IPS-15b (cell line): ENCODE data around the gene SKOR2.
"Not testable (repeated sequence)": the region's sequence is repeated elsewhere in the genome, so short reads cannot be mapped to it uniquely, and the experiment has no call there.

Experiments used
- H3K27me3 ChIP-seq: one replicate; pipeline ENCODE4 v1.6.1; 2013; ENCODE audit warnings: low read length; ENCODE audit not compliant: control insufficient read depth, insufficient read depth
- H3K36me3 ChIP-seq: one replicate; pipeline ENCODE4 v1.6.1; 2013; ENCODE audit warnings: low read length; ENCODE audit not compliant: control insufficient read depth, insufficient read depth
- H3K4me1 ChIP-seq: one replicate; pipeline ENCODE4 v1.6.1; 2013; ENCODE audit warnings: mild to moderate bottlenecking, low read length; ENCODE audit not compliant: control insufficient read depth, insufficient read depth
- H3K4me3 ChIP-seq: one replicate; pipeline ENCODE4 v1.5.1; 2013; ENCODE audit warnings: low read depth, low read length
- H3K9ac ChIP-seq: one replicate; pipeline ENCODE4 v1.6.1; 2013; ENCODE audit warnings: low read depth, mild to moderate bottlenecking, low read length
- H3K9me3 ChIP-seq: one replicate; pipeline ENCODE4 v1.6.1; 2013; ENCODE audit warnings: mild to moderate bottlenecking, low read length; ENCODE audit not compliant: control insufficient read depth, insufficient read depth

SKOR2 gene

DNA sequence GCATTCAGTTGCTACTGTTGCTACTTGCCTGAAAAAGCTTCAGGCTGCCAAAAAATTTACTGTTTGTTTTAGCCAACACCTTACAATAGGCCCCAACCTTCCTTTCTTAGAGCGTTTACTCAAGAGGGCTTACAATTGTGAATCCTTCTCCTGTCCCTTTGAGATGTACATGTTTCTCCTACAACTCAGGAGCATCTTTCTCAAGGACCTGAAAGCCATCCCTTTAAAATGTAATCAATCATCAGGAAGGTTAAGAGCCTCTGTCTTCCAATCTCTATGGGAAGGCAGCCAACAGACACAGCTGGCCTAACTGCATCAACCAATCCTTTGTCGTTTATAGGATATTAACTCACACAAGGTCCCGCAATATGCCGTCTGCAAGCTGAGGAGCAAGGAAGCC lies 71.9 kb downstream of the SKOR2 start:
- Histone ChIP-seq H3K4me3 (no peak overlapping the region), H3K36me3 (no peaks in the 10 kb centered on the region), H3K9ac (no peak overlapping the region), H3K9me3 (no peaks in the 10 kb centered on the region), H3K4me1 (peaks cover 4% of the 10 kb centered on the region), H3K27me3 (peaks cover 4% of the 10 kb centered on the region)

DNA sequence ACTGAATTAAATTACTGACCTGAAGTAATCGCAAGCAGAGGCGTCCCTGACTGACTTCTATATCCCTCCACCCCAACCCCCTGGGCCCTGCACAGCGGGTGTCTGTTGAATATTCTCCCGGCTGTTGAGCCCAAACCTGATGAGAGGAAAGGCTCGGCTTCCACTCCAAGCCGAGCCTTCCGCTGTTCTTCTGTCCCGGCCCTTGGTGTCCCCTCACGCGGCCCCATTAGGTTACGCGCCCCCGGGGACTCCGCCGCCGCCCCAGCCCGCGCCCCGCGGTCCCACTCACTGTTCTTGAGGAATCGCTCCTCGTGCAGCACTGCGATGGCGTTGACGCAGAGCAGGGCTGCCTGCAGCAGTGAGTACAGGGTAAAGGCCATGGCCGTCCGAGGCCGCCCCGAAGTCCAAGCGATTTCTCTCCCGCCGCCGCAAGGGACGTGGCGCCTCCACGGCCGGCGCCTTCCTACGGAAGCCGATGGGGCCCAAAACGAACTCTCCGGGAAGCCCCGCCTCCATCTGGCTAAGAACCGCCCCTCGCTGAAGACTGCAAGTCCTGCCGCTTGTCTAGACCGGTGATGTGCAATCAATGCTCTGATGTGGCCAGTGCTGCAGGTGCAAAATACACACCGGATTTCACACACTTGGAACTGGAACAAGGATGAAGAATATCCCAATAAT lies 75.4 kb downstream of the SKOR2 start, which contains the start of gene IER3IP1:
Gene IER3IP1 (minus strand): TSS at position 467 of the 678 bp plus-strand sequence. CDS start 87 bp downstream, at position 380.
- Histone ChIP-seq H3K4me1 (peaks cover 5% of the 10 kb centered on the region), H3K36me3 (no peaks in the 10 kb centered on the region), H3K27me3 (peaks cover 4% of the 10 kb centered on the region), H3K9ac (peak within 1 kb of the TSS; percentile 89), H3K9me3 (no peaks in the 10 kb centered on the region), H3K4me3 (peak within 1 kb of the TSS; percentile 60)

DNA sequence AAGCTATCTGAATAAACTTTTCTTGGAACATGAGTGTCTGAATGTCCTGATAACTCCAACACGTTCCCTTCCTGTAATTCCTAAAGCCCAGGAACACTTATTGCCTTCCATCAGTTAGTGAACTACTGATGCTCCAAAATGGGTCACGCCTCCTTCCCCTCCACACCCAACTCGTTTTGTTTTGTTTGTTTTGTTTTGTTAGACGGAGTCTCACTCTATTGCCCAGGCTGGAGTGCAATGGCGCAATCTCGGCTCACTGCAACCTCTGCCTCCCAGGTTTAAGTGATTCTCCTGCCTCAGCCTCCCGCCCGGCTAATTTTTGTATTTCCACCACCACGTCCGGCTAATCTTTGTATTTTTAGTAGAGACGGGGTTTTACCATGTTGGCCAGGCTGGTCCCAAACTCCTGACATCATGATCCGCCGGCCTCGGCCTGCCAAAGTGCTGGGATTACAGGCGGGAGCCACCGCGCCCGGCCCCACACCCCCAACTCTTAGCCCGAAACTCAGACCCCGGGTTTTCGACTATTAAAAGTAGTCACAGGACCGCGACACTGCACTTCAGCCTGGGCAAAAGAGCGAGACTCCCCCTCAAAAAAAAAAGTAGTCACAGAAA lies 76.1 kb downstream of the SKOR2 start:
- H3K4me1 ChIP-seq: peaks cover 5% of the 10 kb centered on the region
- peak overlapping the region; percentile 60 for H3K4me3 ChIP-seq
- no peaks in the 10 kb centered on the region for H3K36me3 ChIP-seq
- H3K9ac ChIP-seq: peak overlapping the region; percentile 89
- H3K9me3 ChIP-seq: no peaks in the 10 kb centered on the region
- H3K27me3 ChIP-seq: no peaks in the 10 kb centered on the region

DNA sequence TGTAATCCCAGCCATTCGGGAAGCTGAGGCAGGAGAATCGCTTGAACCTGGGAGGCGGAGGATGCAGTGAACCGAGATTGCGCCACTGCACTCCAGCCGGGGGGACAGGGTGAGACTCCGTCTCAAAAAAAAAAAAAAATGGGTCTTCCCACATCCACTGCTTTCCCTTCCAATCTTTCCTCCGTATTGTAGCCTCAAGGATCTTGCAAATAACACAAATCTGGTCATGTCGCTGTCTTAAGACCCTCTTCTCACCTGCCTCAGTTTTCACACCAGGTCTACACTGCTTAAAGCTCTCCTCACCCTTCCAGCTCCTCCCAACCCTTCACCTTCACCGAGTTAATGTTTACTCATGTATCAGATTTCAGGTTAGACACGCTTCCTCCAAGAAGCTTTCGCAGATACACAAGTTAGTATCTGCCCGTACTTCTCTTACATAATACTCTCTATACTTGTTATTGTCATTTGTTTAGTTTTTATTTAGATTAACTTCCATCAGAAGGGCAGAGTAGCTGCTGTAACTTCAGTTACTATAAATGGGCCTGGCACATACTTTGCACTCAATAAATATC lies 76.8 kb downstream of the SKOR2 start:
- Histone ChIP-seq H3K27me3 (no peaks in the 10 kb centered on the region), H3K36me3 (no peaks in the 10 kb centered on the region), H3K9me3 (no peaks in the 10 kb centered on the region), H3K9ac (no peak overlapping the region), H3K4me1 (peaks cover 5% of the 10 kb centered on the region), H3K4me3 (peak overlapping the region; percentile 60)

DNA sequence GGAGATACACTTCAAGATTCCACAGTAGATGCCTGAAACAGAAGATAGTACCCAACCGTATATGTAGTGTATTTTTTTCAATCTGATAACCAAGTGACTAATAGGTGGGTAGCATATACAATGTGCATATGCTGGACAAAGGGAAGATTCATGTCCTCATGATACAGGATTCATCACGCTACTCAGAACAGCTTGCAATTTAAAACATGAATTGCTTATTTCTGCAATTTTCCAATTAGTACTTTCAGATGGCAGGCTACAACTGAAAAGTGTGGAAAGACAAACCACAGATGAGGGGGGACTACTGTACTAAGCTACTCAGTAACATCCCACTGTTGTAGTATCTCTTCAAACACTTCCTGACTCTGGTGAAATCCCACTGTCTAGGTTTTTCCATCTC lies 79.0 kb downstream of the SKOR2 start:
- H3K27me3 ChIP-seq: no peaks in the 10 kb centered on the region
- peaks cover 5% of the 10 kb centered on the region for H3K4me1 ChIP-seq
- H3K9me3 ChIP-seq: no peaks in the 10 kb centered on the region
- no peaks in the 10 kb centered on the region for H3K36me3 ChIP-seq
- H3K4me3 ChIP-seq: no peak overlapping the region
- H3K9ac ChIP-seq: no peak overlapping the region

DNA sequence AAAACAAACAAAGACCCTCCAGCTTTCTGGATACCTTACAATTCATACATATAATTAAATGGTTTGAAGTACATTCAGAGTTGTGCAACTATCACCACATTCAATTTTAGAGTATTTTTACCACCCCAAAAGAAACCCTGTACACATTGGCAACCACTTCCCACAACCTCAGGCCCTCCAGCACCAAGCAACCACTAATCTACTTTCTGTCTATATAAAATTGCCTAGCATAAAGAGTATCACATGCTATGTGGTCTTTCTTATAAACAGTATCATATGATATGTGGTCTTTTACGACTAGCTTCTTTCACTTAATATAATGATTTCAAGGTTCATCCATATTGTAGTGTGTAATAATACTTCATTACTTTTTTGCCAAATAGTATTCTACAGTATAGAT lies 82.5 kb downstream of the SKOR2 start:
- no peak overlapping the region for H3K4me3 ChIP-seq
- H3K36me3 ChIP-seq: no peaks in the 10 kb centered on the region
- no peaks in the 10 kb centered on the region for H3K4me1 ChIP-seq
- no peak overlapping the region for H3K9ac ChIP-seq
- no peaks in the 10 kb centered on the region for H3K27me3 ChIP-seq
- no peaks in the 10 kb centered on the region for H3K9me3 ChIP-seq

DNA sequence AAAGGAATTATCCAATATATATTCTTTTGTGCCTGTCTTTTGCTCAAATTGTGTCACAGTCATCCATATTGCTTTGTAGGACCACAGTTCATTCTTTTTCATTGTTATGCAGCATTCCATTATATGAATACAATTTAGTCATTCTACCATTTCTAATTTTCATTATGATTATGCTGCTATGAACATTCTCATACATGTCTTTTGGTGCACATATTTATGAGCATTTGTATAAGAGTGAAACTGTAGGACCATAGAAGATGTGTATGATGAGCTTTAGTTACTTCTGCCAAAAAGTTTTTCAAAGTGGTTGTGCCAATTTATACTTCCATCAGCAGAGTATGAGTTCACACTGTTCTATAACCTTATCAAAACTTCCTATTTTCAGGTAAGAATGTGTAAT lies 83.0 kb downstream of the SKOR2 start:
- Histone ChIP-seq H3K4me1 (no peaks in the 10 kb centered on the region), H3K9ac (no peak overlapping the region), H3K4me3 (no peak overlapping the region), H3K36me3 (no peaks in the 10 kb centered on the region), H3K27me3 (no peaks in the 10 kb centered on the region), H3K9me3 (no peaks in the 10 kb centered on the region)

DNA sequence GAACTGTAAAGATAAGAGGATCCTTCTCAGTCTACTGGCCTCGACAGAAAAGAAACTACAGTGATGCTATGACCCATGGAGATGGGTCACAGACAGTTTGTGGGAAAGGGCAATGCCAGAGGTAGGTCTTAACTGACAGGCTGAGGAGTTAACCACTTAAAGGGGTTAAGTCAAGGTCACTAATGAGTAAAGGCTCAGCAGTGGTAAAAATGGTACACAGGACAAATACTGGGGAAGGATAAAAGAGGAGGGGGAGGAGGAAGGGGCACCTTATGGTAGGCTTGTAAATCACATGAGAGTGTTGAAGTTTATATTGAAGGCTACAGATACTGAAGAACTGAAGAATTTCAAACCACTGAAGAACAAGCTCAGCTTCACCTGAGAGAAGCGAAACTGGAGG lies 85.2 kb downstream of the SKOR2 start:
- Histone ChIP-seq H3K4me1 (no peaks in the 10 kb centered on the region), H3K36me3 (no peaks in the 10 kb centered on the region), H3K27me3 (no peaks in the 10 kb centered on the region), H3K9ac (no peak overlapping the region), H3K9me3 (no peaks in the 10 kb centered on the region), H3K4me3 (no peak overlapping the region)

DNA sequence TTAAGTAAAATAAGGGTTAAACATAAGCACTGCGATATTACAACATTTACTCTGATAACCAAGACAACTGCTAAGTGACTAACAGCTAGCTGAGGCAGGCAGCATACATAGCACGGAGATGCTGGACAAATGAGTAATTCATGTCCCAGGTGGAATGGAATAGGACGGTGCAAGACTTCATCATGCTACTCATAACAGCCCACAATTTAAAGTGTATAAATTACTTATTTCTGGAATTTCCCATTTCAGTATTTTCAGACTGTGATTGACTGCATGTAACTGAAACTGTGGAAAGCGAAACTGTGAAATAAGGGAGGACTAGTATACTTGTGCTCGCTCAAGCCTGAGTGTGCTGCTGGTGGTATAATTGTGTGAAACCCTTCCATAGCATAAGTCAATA lies 88.2 kb downstream of the SKOR2 start:
- H3K9me3 ChIP-seq: no peaks in the 10 kb centered on the region
- H3K27me3 ChIP-seq: no peaks in the 10 kb centered on the region
- H3K4me3 ChIP-seq: no peak overlapping the region
- H3K4me1 ChIP-seq: peaks cover 5% of the 10 kb centered on the region
- no peaks in the 10 kb centered on the region for H3K36me3 ChIP-seq
- H3K9ac ChIP-seq: no peak overlapping the region

DNA sequence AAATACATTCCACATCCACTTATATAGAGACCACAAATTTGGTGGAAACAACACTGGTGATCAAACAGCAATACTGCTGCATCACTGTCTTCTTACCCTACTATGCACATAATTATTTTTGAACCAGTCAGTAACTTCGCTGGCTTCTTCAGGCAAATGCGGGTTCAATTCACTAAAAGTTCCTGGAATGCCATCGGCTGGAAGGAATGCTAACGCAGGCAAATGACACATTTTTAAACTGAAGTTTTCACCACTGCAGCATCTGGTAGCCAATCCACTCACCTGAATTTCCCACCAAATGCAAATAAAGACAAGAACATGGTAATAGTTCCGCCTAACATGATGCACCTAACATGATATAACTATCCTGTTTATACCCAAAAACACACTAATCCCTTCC lies 91.2 kb downstream of the SKOR2 start:
- Histone ChIP-seq H3K4me1 (peaks cover 5% of the 10 kb centered on the region), H3K4me3 (no peak overlapping the region), H3K36me3 (no peaks in the 10 kb centered on the region), H3K9ac (no peak overlapping the region), H3K9me3 (no peaks in the 10 kb centered on the region), H3K27me3 (no peaks in the 10 kb centered on the region)

DNA sequence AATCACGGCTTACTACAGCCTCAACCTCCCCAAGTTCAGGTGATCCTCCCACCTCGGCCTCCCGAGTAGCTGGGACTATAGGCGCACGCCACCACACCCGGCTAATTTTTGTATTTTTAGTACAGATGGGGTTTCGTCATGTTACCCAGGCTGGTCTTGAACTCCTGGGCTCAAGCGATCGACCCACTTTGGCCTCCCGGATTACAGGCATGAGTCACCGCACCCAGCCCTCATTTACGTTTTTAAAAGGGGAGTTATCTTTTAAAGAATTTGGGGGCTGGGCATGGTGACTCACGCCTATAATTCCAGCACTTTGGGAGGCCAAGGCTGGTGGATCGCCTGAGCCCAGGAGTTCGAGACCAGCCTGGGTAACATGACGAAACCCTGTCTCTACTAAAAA lies 93.1 kb downstream of the SKOR2 start:
- not testable (repeated sequence) for H3K4me1 ChIP-seq

More for the DNA sequence above, 93.1 kb downstream of the SKOR2 start:
- H3K36me3 ChIP-seq, H3K4me3 ChIP-seq, H3K27me3 ChIP-seq, H3K9ac ChIP-seq, H3K9me3 ChIP-seq: not testable (repeated sequence)
